Measurements from ENCODE around the gene GOLGA6A. TPM values are rescaled to one million over a fixed set of nuclear protein-coding genes. Genes with fewer than 3 reads are reported as not detected.
A peak's percentile ranks its signal among the peaks of the same experiment; 100 is the strongest.

The GOLGA6A gene
- polyA plus RNA-seq, 4 donors = 0.31 to 0.57 (median 0.39) TPM; not detected in 1

- no peak for DNase-seq (ENCODE audit: low read depth in 4 of 4, low spot score in 2 of 4)
Observed at GRCh38 chr15:74038707-74039655, 43.4 kb downstream of the GOLGA6A start.

DNA sequence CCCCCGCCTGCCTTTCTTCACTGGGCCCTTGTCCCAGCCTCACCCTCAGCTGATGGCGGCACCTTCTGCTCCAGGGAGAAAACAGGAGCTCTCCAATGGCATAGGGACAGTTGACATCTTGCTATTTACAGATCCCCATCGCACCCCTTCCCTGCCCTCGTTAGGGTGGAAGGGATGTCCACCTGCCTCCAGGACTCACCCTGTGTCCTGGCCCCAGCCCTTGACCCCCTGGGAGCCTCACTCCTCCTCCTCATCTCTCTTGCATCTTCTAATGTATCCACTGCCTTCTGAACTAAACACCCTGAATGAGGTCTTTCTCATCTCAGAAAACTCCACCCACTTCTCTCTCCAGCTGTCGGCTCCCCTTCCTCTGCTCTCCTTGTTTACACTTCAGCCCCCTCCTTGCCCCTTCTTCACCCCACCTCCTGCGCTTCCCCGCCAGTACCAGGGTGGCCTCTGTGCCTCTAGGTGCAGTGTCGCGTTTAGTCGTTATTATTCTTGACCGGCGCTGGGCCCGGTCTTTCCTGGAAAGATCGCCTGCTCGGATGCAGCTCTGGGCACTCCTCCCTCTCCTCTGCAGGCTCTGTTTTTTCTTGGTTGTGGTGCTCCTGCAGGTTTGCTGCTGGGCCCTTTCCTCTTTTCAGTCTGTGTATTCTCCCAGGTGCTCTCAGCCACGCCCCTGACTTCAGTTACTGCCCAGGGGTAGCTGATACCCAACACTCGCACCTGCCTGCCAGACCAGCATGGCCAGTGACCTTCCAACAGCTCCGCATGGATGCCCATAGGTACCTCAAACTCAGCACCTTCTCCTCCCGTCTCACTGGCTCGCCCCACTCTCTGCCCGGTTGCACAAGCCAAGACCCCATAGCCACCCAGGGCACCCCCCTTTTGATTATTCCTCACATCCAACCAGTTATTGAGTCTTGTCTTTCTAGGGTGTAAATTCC is 44.9 kb downstream of the GOLGA6A start:
- no peak for DNase-seq (ENCODE audit: low read depth in 4 of 4, low spot score in 2 of 4)

DNA sequence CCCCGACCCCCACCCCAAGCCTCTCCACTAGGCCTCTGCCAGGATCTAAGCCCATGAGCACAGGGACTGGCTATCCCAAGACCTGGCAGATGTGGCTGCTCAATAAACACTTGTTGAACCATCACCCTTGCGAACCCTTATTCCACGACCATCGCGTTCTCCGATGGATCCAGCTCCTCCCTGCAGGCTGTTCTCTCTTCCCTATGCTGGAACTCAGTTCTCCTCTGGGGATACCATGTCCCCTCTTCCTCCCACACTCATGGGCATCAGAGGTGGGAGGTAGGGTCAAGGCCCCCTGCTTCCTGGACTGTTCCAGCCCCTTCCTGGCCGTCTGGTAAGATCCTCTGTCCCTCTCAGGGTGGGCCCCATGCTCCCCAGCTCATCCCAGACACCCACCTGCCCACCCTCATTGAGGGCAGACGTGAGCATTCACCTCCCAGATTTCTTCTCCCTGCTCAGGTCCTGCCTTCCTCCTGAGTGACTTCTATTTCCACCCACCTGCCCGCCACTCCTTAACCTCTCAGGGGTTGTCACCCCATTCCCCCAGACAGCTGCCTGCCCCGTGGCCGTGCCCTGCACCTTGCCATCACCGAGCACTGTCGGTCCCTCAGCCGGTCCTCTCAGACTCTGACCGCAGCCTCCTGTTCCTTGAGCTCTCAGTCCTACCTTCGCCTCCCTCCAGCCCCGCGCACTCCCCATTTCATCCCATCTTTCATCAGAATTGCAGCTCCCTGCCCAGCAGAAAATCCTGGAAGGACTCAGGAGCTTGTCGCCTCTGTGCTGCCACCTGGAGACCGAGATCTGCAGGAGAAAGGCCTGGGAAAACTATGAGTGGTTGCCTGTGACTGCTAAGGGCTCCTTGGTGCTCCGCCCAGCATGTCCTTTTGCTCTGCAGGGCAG is 45.8 kb downstream of the GOLGA6A start:
- DNase-seq (ENCODE audit: low read depth in 4 of 4, low spot score in 2 of 4) = peak in 1 of 4 donors; percentile 71

GRCh38 chr15:74035121-74036017 is 47.0 kb downstream of the GOLGA6A start:
- DNase-seq (ENCODE audit: low read depth in 4 of 4, low spot score in 2 of 4) = no peak

DNA sequence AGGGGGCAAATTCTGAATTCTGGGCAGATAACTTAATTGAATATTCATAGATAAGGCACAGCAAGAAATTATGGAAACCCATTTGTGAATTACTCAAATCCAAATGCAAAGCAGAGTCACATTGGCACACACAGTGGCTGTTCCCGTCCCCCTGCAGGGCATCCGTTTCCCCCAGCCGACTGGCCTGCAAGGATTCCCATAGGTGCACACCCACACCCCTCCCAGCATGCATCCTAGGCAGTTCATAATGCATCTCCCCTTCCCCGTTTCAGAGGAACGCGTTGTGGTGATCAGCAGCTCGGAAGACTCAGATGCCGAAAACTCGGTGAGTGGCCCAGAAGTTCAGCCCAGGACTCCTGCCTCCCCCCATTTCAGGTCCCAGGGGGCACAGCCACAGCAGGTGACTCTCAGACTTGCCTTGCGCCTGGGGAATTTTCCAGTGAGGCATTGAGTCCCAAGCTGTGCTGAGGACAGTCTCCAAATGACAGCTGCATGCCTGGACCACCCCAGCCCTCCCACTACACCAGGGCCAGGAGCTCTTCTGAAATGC is 48.1 kb downstream of the GOLGA6A start:
- no peak for DNase-seq (ENCODE audit: low read depth in 4 of 4, low spot score in 2 of 4)

GRCh38 chr15:74032606-74033561 is 49.5 kb downstream of the GOLGA6A start:
- no peak for DNase-seq (ENCODE audit: low read depth in 4 of 4, low spot score in 2 of 4)

GRCh38 chr15:74032046-74032445 is 50.3 kb downstream of the GOLGA6A start:
- no peak for DNase-seq (ENCODE audit: low read depth in 4 of 4, low spot score in 2 of 4)

GRCh38 chr15:74028646-74029045 is 53.7 kb downstream of the GOLGA6A start:
- no peak for DNase-seq (ENCODE audit: low read depth in 4 of 4, low spot score in 2 of 4)

DNA sequence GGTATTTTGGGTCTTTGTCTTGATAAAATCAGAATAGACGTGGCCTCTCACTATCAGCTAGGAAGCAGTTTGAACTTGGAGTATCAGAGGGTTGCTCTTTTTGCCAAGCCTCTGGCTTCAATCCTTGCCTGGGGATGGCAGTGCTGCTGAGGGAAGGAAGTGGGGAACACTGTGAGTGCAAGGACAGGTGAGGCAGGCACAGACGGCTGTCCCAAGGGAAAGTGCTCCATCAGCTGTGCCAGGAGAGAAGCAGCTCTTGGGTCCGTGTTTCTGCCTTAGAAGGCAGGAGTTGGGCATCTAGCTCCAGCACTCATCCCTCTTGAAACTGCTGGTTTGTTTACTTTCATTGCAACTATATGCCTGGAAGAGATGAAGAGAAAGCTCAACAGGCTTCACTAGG is 54.7 kb downstream of the GOLGA6A start:
- no peak for DNase-seq (ENCODE audit: low read depth in 4 of 4, low spot score in 2 of 4)

- DNase-seq (ENCODE audit: low read depth in 4 of 4, low spot score in 2 of 4) = no peak
Observed at GRCh38 chr15:74025436-74025835, 56.9 kb downstream of the GOLGA6A start.

GRCh38 chr15:74024687-74025086 is 57.7 kb downstream of the GOLGA6A start:
- DNase-seq (ENCODE audit: low read depth in 4 of 4, low spot score in 2 of 4) = no peak

DNA sequence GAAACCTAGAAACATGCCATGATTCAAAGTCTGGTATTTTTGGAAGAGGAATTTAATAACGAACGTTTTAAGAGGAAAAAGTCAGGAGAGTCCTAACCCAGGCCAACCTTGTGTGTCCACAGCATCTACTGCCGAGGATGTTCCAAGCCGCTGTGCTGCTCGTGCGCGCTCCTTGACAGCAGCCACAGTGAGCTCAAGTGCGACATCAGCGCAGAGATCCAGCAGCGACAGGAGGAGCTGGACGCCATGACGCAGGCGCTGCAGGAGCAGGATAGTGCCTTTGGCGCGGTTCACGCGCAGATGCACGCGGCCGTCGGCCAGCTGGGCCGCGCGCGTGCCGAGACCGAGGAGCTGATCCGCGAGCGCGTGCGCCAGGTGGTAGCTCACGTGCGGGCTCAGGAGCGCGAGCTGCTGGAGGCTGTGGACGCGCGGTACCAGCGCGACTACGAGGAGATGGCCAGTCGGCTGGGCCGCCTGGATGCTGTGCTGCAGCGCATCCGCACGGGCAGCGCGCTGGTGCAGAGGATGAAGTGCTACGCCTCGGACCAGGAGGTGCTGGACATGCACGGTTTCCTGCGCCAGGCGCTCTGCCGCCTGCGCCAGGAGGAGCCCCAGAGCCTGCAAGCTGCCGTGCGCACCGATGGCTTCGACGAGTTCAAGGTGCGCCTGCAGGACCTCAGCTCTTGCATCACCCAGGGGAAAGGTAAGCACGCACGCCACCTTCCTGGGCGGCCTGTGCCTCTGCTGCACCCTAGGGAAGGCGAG is 59.5 kb downstream of the GOLGA6A start:
- no peak for DNase-seq (ENCODE audit: low read depth in 4 of 4, low spot score in 2 of 4)

Other genes with a start within 250 kb of the GOLGA6A start
- not detected for gene TBC1D21, start 209.0 kb downstream of the GOLGA6A start, polyA plus RNA-seq (ENCODE audit: insufficient read length in 4 of 4)
- 10 to 100 TPM; 72.6 to 86.1 (median 81.9) TPM for gene LOXL1, start 156.1 kb downstream of the GOLGA6A start, polyA plus RNA-seq (ENCODE audit: insufficient read length in 4 of 4)
- 10 to 100 TPM; 11.2 to 18.0 (median 13.1) TPM for gene STOML1, start 90.3 kb downstream of the GOLGA6A start, polyA plus RNA-seq (ENCODE audit: insufficient read length in 4 of 4)
- gene PML, start 87.8 kb downstream of the GOLGA6A start, polyA plus RNA-seq (ENCODE audit: insufficient read length in 4 of 4) = 10 to 100 TPM; 24.7 to 38.9 (median 34.8) TPM
- 1 to 10 TPM in 2 of 4 donors, under 1 TPM in 2; 0.31 to 1.6 (median 1.0) TPM for gene ISLR2, start 48.0 kb upstream of the GOLGA6A start, polyA plus RNA-seq (ENCODE audit: insufficient read length in 4 of 4)
- gene ISLR, start 91.2 kb upstream of the GOLGA6A start, polyA plus RNA-seq (ENCODE audit: insufficient read length in 4 of 4) = 10 to 100 TPM; 37.2 to 94.5 (median 64.0) TPM
- 10 to 100 TPM; 25.0 to 49.2 (median 32.3) TPM for gene STRA6, start 120.2 kb upstream of the GOLGA6A start, polyA plus RNA-seq (ENCODE audit: insufficient read length in 4 of 4)
- gene CCDC33, start 153.8 kb upstream of the GOLGA6A start, polyA plus RNA-seq (ENCODE audit: insufficient read length in 4 of 4) = 10 to 100 TPM in 1 of 4 donors, 1 to 10 TPM in 3; 4.8 to 10.4 (median 6.4) TPM